SK-N-SH (cell line): ENCODE data around the gene CREB5. TPM values are rescaled to one million over a fixed set of nuclear protein-coding genes. Genes with fewer than 3 reads are reported as not detected.

Experiments used
- CTCF ChIA-PET: fragments of 300-600, 350-600 bp; formaldehyde crosslinking; extraction: SDS; loops from one replicate; lab custom pipeline; 2021; lab: Yijun Ruan, JAX
- POLR2A ChIA-PET: fragments of 350-600 bp; sonication (Branson Sonifier 250); formaldehyde crosslinking; extraction: SDS; loops from one replicate; lab custom pipeline; 2020; ENCODE audit warnings: antibody characterized with exemption, inconsistent platforms; lab: Yijun Ruan, JAX
- DNase-seq: peaks from one replicate; pipeline ENCODE4 v3.0.0; 2012
- H2AFZ ChIP-seq: fragments of 200-600 bp; sonication (generic); 2 replicates; pipeline ENCODE4 v1.8.1; 2016; ENCODE audit warnings: antibody characterized with exemption, mild to moderate bottlenecking, low read depth
- H3F3A ChIP-seq: fragments of 200-600 bp; sonication (generic); replicated peaks from 2 replicates; pipeline ENCODE3; 2016; ENCODE audit warnings: antibody characterized with exemption, mild to moderate bottlenecking; ENCODE audit not compliant: insufficient read depth
- H3K27ac ChIP-seq, 2 experiments: fragments of 200-500 bp in 1 of 2; fragments of 200-600 bp in 1 of 2; sonication (Bioruptor generic) in 1 of 2; sonication (generic), shearing (Covaris generic) in 1 of 2; 2 replicates each; pipeline versions ENCODE4 v1.5.1 to v1.6.1; 2014 to 2016; ENCODE audit warnings: low read depth in 2 of 2, inconsistent platforms in 1 of 2, low read length in 1 of 2, mild to moderate bottlenecking in 1 of 2, mixed read lengths in 1 of 2
- H3K27me3 ChIP-seq: fragments of 200-600 bp; sonication (generic), shearing (Covaris generic); 2 replicates; pipeline ENCODE4 v1.6.1; 2016; ENCODE audit warnings: mixed run types; ENCODE audit not compliant: insufficient read depth
- H3K36me3 ChIP-seq, 2 experiments: fragments of 200-500 bp in 1 of 2; fragments of 200-600 bp in 1 of 2; sonication (Bioruptor generic) in 1 of 2; sonication (generic) in 1 of 2; replicated peaks in 1 of 2; 2 replicates each; pipeline versions ENCODE3 to v1.5.1; 2014 to 2016; ENCODE audit warnings: low read length in 1 of 2, mild to moderate bottlenecking in 1 of 2; ENCODE audit not compliant: insufficient read depth in 2 of 2, control insufficient read depth in 1 of 2
- H3K4me1 ChIP-seq, 2 experiments: fragments of 200-500 bp in 1 of 2; fragments of 200-600 bp in 1 of 2; sonication (Bioruptor generic) in 1 of 2; sonication (generic), shearing (Covaris generic) in 1 of 2; 2 replicates each; pipeline versions ENCODE4 v1.5.1 to v1.6.1; 2014 to 2016; ENCODE audit warnings: low read depth in 1 of 2, low read length in 1 of 2, mixed run types in 1 of 2; ENCODE audit not compliant: insufficient read depth in 2 of 2, control insufficient read depth in 1 of 2
- H3K4me2 ChIP-seq: fragments of 200-600 bp; sonication (generic), shearing (Covaris generic); 2 replicates; pipeline ENCODE4 v1.6.1; 2017; ENCODE audit warnings: mixed run types
- H3K4me3 ChIP-seq, 2 experiments: fragments of 200-500 bp in 1 of 2; fragments of 200-600 bp in 1 of 2; sonication (Bioruptor generic) in 1 of 2; sonication (generic), shearing (Covaris generic) in 1 of 2; 2 replicates each; pipeline versions ENCODE4 v1.5.1 to v1.8.1; 2014 to 2016; ENCODE audit warnings: low read depth in 2 of 2, inconsistent platforms in 1 of 2, low read length in 1 of 2, mild to moderate bottlenecking in 1 of 2, mixed read lengths in 1 of 2, moderate library complexity in 1 of 2
- H3K79me2 ChIP-seq: fragments of 200-600 bp; sonication (generic); 2 replicates; pipeline ENCODE4 v1.8.1; 2017; ENCODE audit warnings: mild to moderate bottlenecking; ENCODE audit not compliant: insufficient read depth
- H3K9ac ChIP-seq: fragments of 200-600 bp; sonication (generic); 2 replicates; pipeline ENCODE4 v1.6.1; 2017; ENCODE audit warnings: mixed run types
- H3K9me2 ChIP-seq: fragments of 200-600 bp; sonication (generic); 2 replicates; pipeline ENCODE4 v1.6.1; 2017; ENCODE audit warnings: mixed run types
- H3K9me3 ChIP-seq: fragments of 200-600 bp; sonication (generic); 2 replicates; pipeline ENCODE4 v1.6.1; 2017; ENCODE audit warnings: mixed run types, mild to moderate bottlenecking, moderate library complexity
- H4K20me1 ChIP-seq: fragments of 200-600 bp; sonication (generic); 2 replicates; pipeline ENCODE4 v1.6.1; 2017; ENCODE audit warnings: mild to moderate bottlenecking, mixed run types; ENCODE audit not compliant: insufficient read depth
- ELF1 ChIP-seq: IDR thresholded peaks from 2 replicates; pipeline ENCODE4 v1.4.0; 2012
- EZH2phosphoT487 ChIP-seq: fragments of 200-600 bp; sonication (generic); IDR thresholded peaks from 2 replicates; pipeline ENCODE4 v1.6.1; 2017; ENCODE audit warnings: low read depth, mixed run types, mild to moderate bottlenecking, antibody characterized with exemption, moderate library complexity, borderline replicate concordance
- FOSL2 ChIP-seq: IDR thresholded peaks from 2 replicates; pipeline ENCODE4 v1.4.0; 2012; ENCODE audit warnings: low read depth, mild to moderate bottlenecking, moderate library complexity, borderline replicate concordance
- FOXJ3 ChIP-seq: sonication (generic); formaldehyde crosslinking; IDR thresholded peaks from 2 replicates; pipeline ENCODE4 v1.5.1; 2020; ENCODE audit warnings: mild to moderate bottlenecking, missing genetic modification reagents
- JUND ChIP-seq: IDR thresholded peaks from 2 replicates; pipeline ENCODE4 v1.4.0; 2012
- MEF2A ChIP-seq: IDR thresholded peaks from 2 replicates; pipeline ENCODE4 v1.4.0; 2012; ENCODE audit warnings: low read depth, borderline replicate concordance
- MXI1 ChIP-seq: IDR thresholded peaks from 2 replicates; pipeline ENCODE4 v1.6.1; 2012; ENCODE audit warnings: mild to moderate bottlenecking, low read depth, low read length, improper control_type of control experiment
- NRF1 ChIP-seq: IDR thresholded peaks from 2 replicates; pipeline ENCODE4 v1.6.1; 2012; ENCODE audit warnings: low read depth, mild to moderate bottlenecking, low read length
- RAD21 ChIP-seq: IDR thresholded peaks from 2 replicates; pipeline ENCODE4 v1.6.1; 2012; ENCODE audit warnings: mild to moderate bottlenecking, low read length
- RCOR1 ChIP-seq: fragments of 150-350 bp; IDR thresholded peaks from 2 replicates; pipeline ENCODE4 v1.6.1; 2017; ENCODE audit warnings: antibody characterized with exemption, low read length
- RXRA ChIP-seq: IDR thresholded peaks from 2 replicates; pipeline ENCODE4 v1.4.0; 2012; ENCODE audit warnings: low read depth, mild to moderate bottlenecking, borderline replicate concordance
- SMC3 ChIP-seq: IDR thresholded peaks from 2 replicates; pipeline ENCODE4 v1.6.1; 2012; ENCODE audit warnings: low read depth, low read length, improper control_type of control experiment
- TAF1 ChIP-seq: IDR thresholded peaks from 2 replicates; pipeline ENCODE4 v1.6.1; 2012; ENCODE audit warnings: low read depth, mild to moderate bottlenecking, low read length, moderate library complexity, borderline replicate concordance
- TCF12 ChIP-seq: IDR thresholded peaks from 2 replicates; pipeline ENCODE4 v1.4.0; 2012
- WGBS: methylation state at CpG from one replicate; pipeline ENCODE4 v1.1.6; 2017; ENCODE audit warnings: low lambda C conversion rate; 5-methylcytosine and 5-hydroxymethylcytosine counted together
- polyA plus RNA-seq, 3 experiments: library from polyadenylated mRNA; depleted of rRNA; stranded (reverse); fragments of >200 nt; gene quantifications; 2 replicates each; pipeline ENCODE4 v1.2.3, GENCODE V29; 2012
- TF ChIP-seq, protein P1 (sequence below): IDR thresholded peaks from 2 replicates; pipeline ENCODE4; 2012
- TF ChIP-seq, protein P2 (sequence below): fragments of 200-600 bp; sonication (generic); IDR thresholded peaks from 2 replicates; pipeline ENCODE4 v1.6.1; 2017; ENCODE audit warnings: antibody characterized with exemption, mild to moderate bottlenecking, moderate library complexity
- TF ChIP-seq, protein P3 (sequence below): IDR thresholded peaks from 2 replicates; pipeline ENCODE4 v1.4.0; 2012; ENCODE audit warnings: low read depth, borderline replicate concordance
- TF ChIP-seq, protein P4 (sequence below): fragments of 150-350 bp; IDR thresholded peaks from 2 replicates; pipeline ENCODE4 v1.6.1; 2016; ENCODE audit warnings: mild to moderate bottlenecking, low read depth, low read length
- TF ChIP-seq, protein P5 (sequence below): IDR thresholded peaks from 2 replicates; pipeline ENCODE4 v1.6.1; 2012; ENCODE audit warnings: mild to moderate bottlenecking, low read depth, low read length, moderate library complexity

CREB5 gene
- polyA plus RNA-seq, 1 of the 3 experiments (the other 2 are of a cell fraction) = 19.3 TPM

DNA sequence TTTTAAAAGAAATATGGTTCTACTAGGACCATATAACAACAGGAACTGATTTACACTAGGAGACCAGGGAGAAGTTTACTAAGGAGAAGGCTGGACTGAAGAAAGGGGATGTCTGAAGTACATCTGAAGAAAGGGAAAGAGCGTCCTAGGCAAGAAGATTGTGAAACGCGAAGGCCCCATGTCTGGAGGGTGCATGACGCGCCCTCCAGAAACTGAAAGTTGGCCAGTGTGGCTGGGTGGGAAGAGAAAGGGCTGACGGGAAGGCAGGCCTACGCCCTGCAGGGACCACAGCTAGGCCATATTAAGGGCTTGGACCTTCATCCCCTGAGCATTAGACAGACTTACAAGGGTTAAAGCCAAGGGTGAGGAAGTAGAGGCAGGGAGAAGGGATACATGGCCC, 387.8 kb downstream of the CREB5 start:
- ChIA-PET POLR2A (no interaction called here), CTCF (interaction anchor here (1.1 to 2.1 kb wide), 5 partner anchors 9 to 174 kb away, joined by 3 to 10 read pairs (median 5); no protein-coding TSS in a partner anchor)
- H2AFZ ChIP-seq = no peak overlapping the region
- 93% methylated on average over 7 of the region's 7 CpGs for WGBS
- no peak overlapping the region for H3K4me3 ChIP-seq
- no peak overlapping the region for H3K9ac ChIP-seq
- no peaks in the 10 kb centered on the region for H3K79me2 ChIP-seq
- no peak overlapping the region for H3K27ac ChIP-seq
- no peaks in the 10 kb centered on the region for H3F3A ChIP-seq
- H3K9me3 ChIP-seq = no peaks in the 10 kb centered on the region
- H3K27me3 ChIP-seq = no peaks in the 10 kb centered on the region
- no peaks in the 10 kb centered on the region for H3K9me2 ChIP-seq
- TF ChIP-seq FOXJ3 = no peak
- TF ChIP-seq EZH2phosphoT487 = no peak
- DNase-seq = no peak
- no peaks in the 10 kb centered on the region for H3K36me3 ChIP-seq
- peaks cover 0 to 3% of the 10 kb centered on the region in 2 experiments; a peak in 1 of 4 replicates for H3K4me1 ChIP-seq
- H4K20me1 ChIP-seq = no peaks in the 10 kb centered on the region
- no peak overlapping the region for H3K4me2 ChIP-seq

DNA sequence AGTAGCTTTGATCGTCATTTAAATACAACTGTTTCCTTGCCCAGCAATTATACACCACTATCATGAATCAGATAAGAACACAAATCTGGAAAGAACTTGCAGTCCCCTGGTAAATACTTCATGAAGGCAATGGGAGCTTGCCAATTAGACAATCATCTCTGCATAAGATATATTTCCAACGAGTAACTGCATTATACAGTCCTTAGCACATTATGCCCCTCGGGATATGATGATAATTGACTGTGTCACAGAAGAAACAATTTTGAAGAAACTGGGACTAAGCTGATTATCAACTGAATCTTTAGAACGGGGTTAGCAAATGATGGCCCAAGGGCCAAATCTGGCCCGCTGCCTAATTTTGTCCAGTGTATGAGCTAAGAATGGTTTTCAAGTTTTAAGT, 390.1 kb downstream of the CREB5 start:
- H3K4me3 ChIP-seq = no peak overlapping the region
- no peaks in the 10 kb centered on the region for H3K27me3 ChIP-seq
- H3K9ac ChIP-seq = no peak overlapping the region
- H4K20me1 ChIP-seq = no peaks in the 10 kb centered on the region
- POLR2A ChIA-PET = interaction anchor here (0.7 kb wide), 1 partner anchor 117 kb away, joined by 4 read pairs; no protein-coding TSS in a partner anchor
- peaks cover 3 to 6% of the 10 kb centered on the region in 2 experiments; a peak in 1 of 4 replicates for H3K4me1 ChIP-seq
- no peaks in the 10 kb centered on the region for H3K79me2 ChIP-seq
- CTCF ChIA-PET = interaction anchor here (0.9 to 2.2 kb wide), 10 partner anchors 10 to 504 kb away, joined by 3 to 13 read pairs (median 6); no protein-coding TSS in a partner anchor
- no peaks in the 10 kb centered on the region for H3F3A ChIP-seq
- WGBS = 37% methylated on average over 5 of the region's 5 CpGs
- H3K9me3 ChIP-seq = no peaks in the 10 kb centered on the region
- H3K27ac ChIP-seq = peak overlapping the region in 1 of 2 experiments; percentile 62; a peak in 1 of 4 replicates
- H3K4me2 ChIP-seq = no peak overlapping the region
- no peaks in the 10 kb centered on the region for H3K9me2 ChIP-seq
- DNase-seq = peak; percentile 80
- no peak overlapping the region for H2AFZ ChIP-seq
- no peaks in the 10 kb centered on the region for H3K36me3 ChIP-seq
- TF ChIP-seq SMC3 (no peak; the same call in 1 of the 2 replicates), ELF1 (no peak), EZH2phosphoT487 (no peak), NRF1 (no peak), MXI1 (peak; percentile 25; the same call in 1 of the 2 replicates), TAF1 (no peak), FOSL2 (no peak), TCF12 (peak; percentile 63), JUND (no peak), FOXJ3 (peak; percentile 99), RCOR1 (peak; percentile 97), MEF2A (no peak), RXRA (no peak), RAD21 (peak; percentile 32; the same call in 1 of the 2 replicates)
- TF ChIP-seq, protein P1, sequence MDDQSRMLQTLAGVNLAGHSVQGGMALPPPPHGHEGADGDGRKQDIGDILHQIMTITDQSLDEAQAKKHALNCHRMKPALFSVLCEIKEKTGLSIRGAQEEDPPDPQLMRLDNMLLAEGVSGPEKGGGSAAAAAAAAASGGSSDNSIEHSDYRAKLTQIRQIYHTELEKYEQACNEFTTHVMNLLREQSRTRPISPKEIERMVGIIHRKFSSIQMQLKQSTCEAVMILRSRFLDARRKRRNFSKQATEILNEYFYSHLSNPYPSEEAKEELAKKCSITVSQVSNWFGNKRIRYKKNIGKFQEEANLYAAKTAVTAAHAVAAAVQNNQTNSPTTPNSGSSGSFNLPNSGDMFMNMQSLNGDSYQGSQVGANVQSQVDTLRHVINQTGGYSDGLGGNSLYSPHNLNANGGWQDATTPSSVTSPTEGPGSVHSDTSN = peak; percentile 30; the same call in 1 of the 2 replicates
- TF ChIP-seq, protein P2, sequence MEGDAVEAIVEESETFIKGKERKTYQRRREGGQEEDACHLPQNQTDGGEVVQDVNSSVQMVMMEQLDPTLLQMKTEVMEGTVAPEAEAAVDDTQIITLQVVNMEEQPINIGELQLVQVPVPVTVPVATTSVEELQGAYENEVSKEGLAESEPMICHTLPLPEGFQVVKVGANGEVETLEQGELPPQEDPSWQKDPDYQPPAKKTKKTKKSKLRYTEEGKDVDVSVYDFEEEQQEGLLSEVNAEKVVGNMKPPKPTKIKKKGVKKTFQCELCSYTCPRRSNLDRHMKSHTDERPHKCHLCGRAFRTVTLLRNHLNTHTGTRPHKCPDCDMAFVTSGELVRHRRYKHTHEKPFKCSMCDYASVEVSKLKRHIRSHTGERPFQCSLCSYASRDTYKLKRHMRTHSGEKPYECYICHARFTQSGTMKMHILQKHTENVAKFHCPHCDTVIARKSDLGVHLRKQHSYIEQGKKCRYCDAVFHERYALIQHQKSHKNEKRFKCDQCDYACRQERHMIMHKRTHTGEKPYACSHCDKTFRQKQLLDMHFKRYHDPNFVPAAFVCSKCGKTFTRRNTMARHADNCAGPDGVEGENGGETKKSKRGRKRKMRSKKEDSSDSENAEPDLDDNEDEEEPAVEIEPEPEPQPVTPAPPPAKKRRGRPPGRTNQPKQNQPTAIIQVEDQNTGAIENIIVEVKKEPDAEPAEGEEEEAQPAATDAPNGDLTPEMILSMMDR = no peak
- TF ChIP-seq, protein P3, sequence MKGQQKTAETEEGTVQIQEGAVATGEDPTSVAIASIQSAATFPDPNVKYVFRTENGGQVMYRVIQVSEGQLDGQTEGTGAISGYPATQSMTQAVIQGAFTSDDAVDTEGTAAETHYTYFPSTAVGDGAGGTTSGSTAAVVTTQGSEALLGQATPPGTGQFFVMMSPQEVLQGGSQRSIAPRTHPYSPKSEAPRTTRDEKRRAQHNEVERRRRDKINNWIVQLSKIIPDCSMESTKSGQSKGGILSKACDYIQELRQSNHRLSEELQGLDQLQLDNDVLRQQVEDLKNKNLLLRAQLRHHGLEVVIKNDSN = no peak
- TF ChIP-seq, protein P4, sequence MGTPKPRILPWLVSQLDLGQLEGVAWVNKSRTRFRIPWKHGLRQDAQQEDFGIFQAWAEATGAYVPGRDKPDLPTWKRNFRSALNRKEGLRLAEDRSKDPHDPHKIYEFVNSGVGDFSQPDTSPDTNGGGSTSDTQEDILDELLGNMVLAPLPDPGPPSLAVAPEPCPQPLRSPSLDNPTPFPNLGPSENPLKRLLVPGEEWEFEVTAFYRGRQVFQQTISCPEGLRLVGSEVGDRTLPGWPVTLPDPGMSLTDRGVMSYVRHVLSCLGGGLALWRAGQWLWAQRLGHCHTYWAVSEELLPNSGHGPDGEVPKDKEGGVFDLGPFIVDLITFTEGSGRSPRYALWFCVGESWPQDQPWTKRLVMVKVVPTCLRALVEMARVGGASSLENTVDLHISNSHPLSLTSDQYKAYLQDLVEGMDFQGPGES = no peak
- TF ChIP-seq, protein P5, sequence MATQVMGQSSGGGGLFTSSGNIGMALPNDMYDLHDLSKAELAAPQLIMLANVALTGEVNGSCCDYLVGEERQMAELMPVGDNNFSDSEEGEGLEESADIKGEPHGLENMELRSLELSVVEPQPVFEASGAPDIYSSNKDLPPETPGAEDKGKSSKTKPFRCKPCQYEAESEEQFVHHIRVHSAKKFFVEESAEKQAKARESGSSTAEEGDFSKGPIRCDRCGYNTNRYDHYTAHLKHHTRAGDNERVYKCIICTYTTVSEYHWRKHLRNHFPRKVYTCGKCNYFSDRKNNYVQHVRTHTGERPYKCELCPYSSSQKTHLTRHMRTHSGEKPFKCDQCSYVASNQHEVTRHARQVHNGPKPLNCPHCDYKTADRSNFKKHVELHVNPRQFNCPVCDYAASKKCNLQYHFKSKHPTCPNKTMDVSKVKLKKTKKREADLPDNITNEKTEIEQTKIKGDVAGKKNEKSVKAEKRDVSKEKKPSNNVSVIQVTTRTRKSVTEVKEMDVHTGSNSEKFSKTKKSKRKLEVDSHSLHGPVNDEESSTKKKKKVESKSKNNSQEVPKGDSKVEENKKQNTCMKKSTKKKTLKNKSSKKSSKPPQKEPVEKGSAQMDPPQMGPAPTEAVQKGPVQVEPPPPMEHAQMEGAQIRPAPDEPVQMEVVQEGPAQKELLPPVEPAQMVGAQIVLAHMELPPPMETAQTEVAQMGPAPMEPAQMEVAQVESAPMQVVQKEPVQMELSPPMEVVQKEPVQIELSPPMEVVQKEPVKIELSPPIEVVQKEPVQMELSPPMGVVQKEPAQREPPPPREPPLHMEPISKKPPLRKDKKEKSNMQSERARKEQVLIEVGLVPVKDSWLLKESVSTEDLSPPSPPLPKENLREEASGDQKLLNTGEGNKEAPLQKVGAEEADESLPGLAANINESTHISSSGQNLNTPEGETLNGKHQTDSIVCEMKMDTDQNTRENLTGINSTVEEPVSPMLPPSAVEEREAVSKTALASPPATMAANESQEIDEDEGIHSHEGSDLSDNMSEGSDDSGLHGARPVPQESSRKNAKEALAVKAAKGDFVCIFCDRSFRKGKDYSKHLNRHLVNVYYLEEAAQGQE = no peak
